ENCODE data around the gene OIP5. TPM values are rescaled to one million over a fixed set of nuclear protein-coding genes. Genes with fewer than 3 reads are reported as not detected.
A peak's percentile ranks its signal among the peaks of the same experiment; 100 is the strongest.

Gene OIP5
- total and polyA plus RNA-seq, 10 of the 15 experiments (the other 5 are each of a cell fraction or from before 2014, with no cell fraction given), result 4.8 to 61.4 (median 22.1) TPM

GRCh38 chr15:41341519-41341918 lies 9.1 kb upstream of the OIP5 start (continued):
- TF ChIP-seq BCL3 (IDR thresholded peaks at IDR 0.05; ENCODE audit: borderline replicate concordance, insufficient read depth, low read depth, low read length, poor library complexity, severe bottlenecking), result peak; percentile 79

- Histone ChIP-seq H3K27me3 (replicated peaks in 1 of 2; ENCODE audit: control insufficient read depth in 2 of 2, insufficient read depth in 2 of 2, low read length in 1 of 2) (no peaks in the 10 kb centered on the region), H4K20me1 (ENCODE audit: control insufficient read depth, insufficient read depth) (no peaks in the 10 kb centered on the region), H2AFZ (ENCODE audit: control insufficient read depth, low read depth, low read length) (no peak overlapping the region; the same call in 1 of the 2 replicates), H3K27ac (ENCODE audit: control insufficient read depth, insufficient read depth) (no peak overlapping the region), H3K36me3 (ENCODE audit: control insufficient read depth in 2 of 2, insufficient read depth in 2 of 2, low read length in 1 of 2) (peaks cover 13 to 22% of the 10 kb centered on the region in 2 experiments), H3K4me1 (ENCODE audit: control insufficient read depth, insufficient read depth, low read length) (peaks cover 4% of the 10 kb centered on the region; the same call in 1 of the 2 replicates), H3K4me3 (no peak overlapping the region), H3K9ac (ENCODE audit: control insufficient read depth, insufficient read depth, low read length) (no peak overlapping the region), H3K79me2 (ENCODE audit: control insufficient read depth, insufficient read depth, low read length) (peaks cover 73% of the 10 kb centered on the region), H3K9me3 (replicated peaks; ENCODE audit: control insufficient read depth, insufficient read depth, low read length) (no peaks in the 10 kb centered on the region), H3K4me2 (ENCODE audit: control insufficient read depth, insufficient read depth) (no peak overlapping the region)
- no peak for ATAC-seq
- TF ChIP-seq ATF7 (IDR thresholded peaks at IDR 0.05; ENCODE audit: low read depth) (peak; percentile 57), MYC (IDR thresholded peaks at IDR 0.05; ENCODE audit: insufficient read depth, insufficient read length, insufficient replicate concordance, low read length, severe bottlenecking) (no peak)
- ChIA-PET SMC1A (ENCODE audit: uncharacterized antibody, unreplicated experiment) (no interaction called here), POLR2A (interaction anchor here (0.6 kb wide), 1 partner anchor 16 kb away, joined by 9 read pairs; no protein-coding TSS in a partner anchor), CTCF (interaction anchor here (1.5 kb wide), 1 partner anchor 9 kb away, joined by 3 read pairs; no protein-coding TSS in a partner anchor), RAD21 (ENCODE audit: unreplicated experiment) (no interaction called here)
- intact Hi-C loops (cut with micrococcal nuclease; ENCODE audit: unreplicated experiment) (no loop called here), in situ Hi-C loops (cut with MboI) (no loop called here)
- no peak for FAIRE-seq
- whole genome bisulfite sequencing (ENCODE audit: insufficient coverage, insufficient replicate concordance, low lambda C conversion rate, missing lambda C conversion rate), result 80% methylated on average over 5 of the region's 5 CpGs
- no peak for DNase-seq (ENCODE audit: low read depth, low spot score)
- BruUV-seq (replicated peaks), result no TSS peak
Observed at GRCh38 chr15:41340189-41340695, 7.9 kb upstream of the OIP5 start.
